Measurements from ENCODE around the gene ETHE1.

- TF ChIP-seq CTCF (IDR thresholded peaks at IDR 0.05), result no peak
- TF ChIP-seq EZH2 (IDR thresholded peaks at IDR 0.05; ENCODE audit: borderline replicate concordance, insufficient read depth, low read depth, low read length, poor library complexity, severe bottlenecking), result no peak
Measured at GRCh38 chr19:43489979-43490599, 36.9 kb downstream of the ETHE1 start.

Data from B cell (primary cell).